Panc1 (cell line): ENCODE data around the gene TRIM44. TPM values are rescaled to one million over a fixed set of nuclear protein-coding genes. Genes with fewer than 3 reads are reported as not detected.

Experiments used
- ATAC-seq: fragments of 200-7000 bp; cut with Tn5 transposase; 2 replicates; pipeline ENCODE4 v1.9.1; 2020; ENCODE audit warnings: mild to moderate bottlenecking, moderate library complexity
- BruUV-seq: library from RNA; stranded (reverse); fragments of 400-500 nt; replicated peaks from 2 replicates; lab custom pipeline; 2021; lab: Mats Ljungman, UMichigan
- CTCF ChIA-PET: fragments of 300-600 bp; sonication (Branson Sonifier 250); formaldehyde crosslinking; loops from one replicate; lab custom pipeline; 2022; ENCODE audit warnings: antibody characterized with exemption; lab: Charles Lee
- POLR2A ChIA-PET: fragments of 300-600 bp; sonication (Branson Sonifier 250); formaldehyde crosslinking; loops from one replicate; lab custom pipeline; 2022; ENCODE audit warnings: antibody characterized with exemption; lab: Charles Lee
- DNase-seq: peaks from one replicate; pipeline ENCODE4 v3.0.0-alpha.2; 2010; ENCODE audit warnings: low read depth, low spot score
- H3K27ac ChIP-seq: 2 replicates; pipeline ENCODE4 v1.5.1; 2011; ENCODE audit warnings: mild to moderate bottlenecking, low read length, inconsistent platforms
- H3K27me3 ChIP-seq: fragments of 200-500 bp; sonication (Bioruptor generic); 2 replicates; pipeline ENCODE4 v1.6.0; 2014; ENCODE audit warnings: low read length, inconsistent platforms; ENCODE audit not compliant: control insufficient read depth, insufficient read depth
- H3K36me3 ChIP-seq: fragments of 200-500 bp; sonication (Bioruptor generic); 2 replicates; pipeline ENCODE4 v1.5.1; 2014; ENCODE audit warnings: inconsistent platforms, mild to moderate bottlenecking, low read length, moderate library complexity; ENCODE audit not compliant: control insufficient read depth, insufficient read depth
- H3K4me1 ChIP-seq: 2 replicates; pipeline ENCODE4 v1.5.1; 2011; ENCODE audit warnings: inconsistent platforms, mild to moderate bottlenecking, low read length, moderate library complexity; ENCODE audit not compliant: control insufficient read depth, insufficient read depth
- H3K4me3 ChIP-seq, 2 experiments: 2 replicates each; pipeline ENCODE4 v1.5.1; 2011 to 2012; ENCODE audit warnings: low read depth in 2 of 2, low read length in 2 of 2, mild to moderate bottlenecking in 2 of 2, inconsistent platforms in 1 of 2, moderate library complexity in 1 of 2
- H3K9me3 ChIP-seq: fragments of 200-500 bp; sonication (Bioruptor generic); 2 replicates; pipeline ENCODE4 v1.5.1; 2014; ENCODE audit warnings: low read depth, mild to moderate bottlenecking, inconsistent platforms, low read length, moderate library complexity; ENCODE audit not compliant: control insufficient read depth, insufficient read depth
- POLR2AphosphoS5 ChIP-seq: IDR thresholded peaks from 2 replicates; pipeline ENCODE4 v1.6.1; 2012; ENCODE audit warnings: mild to moderate bottlenecking, low read depth, low read length, moderate library complexity
- SIN3A ChIP-seq: IDR thresholded peaks from 2 replicates; pipeline ENCODE4 v1.6.1; 2012; ENCODE audit warnings: low read depth, mild to moderate bottlenecking, low read length, moderate library complexity, borderline replicate concordance; ENCODE audit not compliant: insufficient read depth
- TCF7L2 ChIP-seq: IDR thresholded peaks from 2 replicates; pipeline ENCODE4 v1.6.1; 2011; ENCODE audit warnings: mild to moderate bottlenecking, low read depth, low read length, inconsistent platforms
- in situ Hi-C: cut with HindIII; loops from 2 replicates; pipeline ENCODE4 v1.10.0; 2016; ENCODE audit warnings: low sequenced_read_pairs, low pct_unique_long_range_greater_than_20kb
- intact Hi-C: fragments of 100-400 bp; cut with micrococcal nuclease; formaldehyde crosslinking; loops from one replicate; pipeline ENCODE4 v1.10.0; 2022; ENCODE audit not compliant: unreplicated experiment
- total RNA-seq: library from RNA; stranded (reverse); gene quantifications from one replicate; pipeline ENCODE4 v1.2.1, GENCODE V29; 2021; ENCODE audit not compliant: unreplicated experiment
- TF ChIP-seq, protein P1 (sequence below): fragments of 450-650 bp; IDR thresholded peaks from 2 replicates; pipeline ENCODE4 v1.5.1; 2017; ENCODE audit warnings: mild to moderate bottlenecking
- TF ChIP-seq, protein P2 (sequence below), 2 experiments: IDR thresholded peaks; 2 replicates each; pipeline ENCODE4 v1.6.1; 2011 to 2012; ENCODE audit warnings: low read depth in 2 of 2, control low read depth in 1 of 2, low read length in 1 of 2, mild to moderate bottlenecking in 1 of 2, moderate library complexity in 1 of 2; ENCODE audit not compliant: insufficient read depth in 1 of 2

The TRIM44 gene
- total RNA-seq, 1 experiment from 2014 or later, result 80.3 TPM

DNA sequence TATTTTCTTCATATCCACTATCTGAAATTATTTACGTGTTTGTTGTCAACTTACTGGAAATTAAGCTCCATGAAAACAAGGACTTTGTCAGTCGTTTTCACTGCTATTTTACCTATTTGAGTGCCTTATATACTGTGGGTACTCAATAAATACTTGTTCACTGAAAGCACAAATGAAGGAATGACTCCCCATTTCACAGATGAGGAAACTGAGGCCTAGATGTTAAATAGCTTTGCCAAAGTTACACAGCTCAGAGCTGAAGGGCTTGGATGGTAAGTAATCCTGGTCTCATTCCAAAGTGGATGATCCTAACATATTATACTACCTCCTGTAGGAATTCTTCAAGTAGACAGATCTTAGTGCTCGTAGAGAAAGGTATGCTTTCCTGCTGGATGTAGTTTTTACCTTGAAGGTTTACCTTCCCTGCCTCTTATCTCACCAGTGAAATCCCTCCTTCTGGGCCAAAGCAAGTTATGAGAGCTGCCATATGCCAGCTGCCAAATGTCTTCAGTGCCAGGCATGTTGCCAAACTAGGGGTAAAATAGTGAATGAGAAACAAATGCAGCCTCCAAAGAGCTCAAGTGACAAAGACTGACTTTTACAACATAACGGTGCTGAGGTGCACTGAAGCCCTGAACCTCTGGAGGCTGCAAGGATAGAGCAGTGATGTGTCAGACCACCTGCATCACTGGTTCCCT, 129.7 kb downstream of the TRIM44 start:
- Histone ChIP-seq H3K36me3 (no peaks in the 10 kb centered on the region), H3K4me1 (peaks cover 15% of the 10 kb centered on the region), H3K27me3 (no peaks in the 10 kb centered on the region), H3K9me3 (no peaks in the 10 kb centered on the region), H3K4me3 (no peak overlapping the region), H3K27ac (no peak overlapping the region)
- intact Hi-C loops, result no loop called here
- DNase-seq, result no peak
- ChIA-PET CTCF (interaction anchor here (0.6 kb wide), 2 partner anchors 12 to 177 kb away, joined by 3 to 5 read pairs; no protein-coding TSS in a partner anchor), POLR2A (no interaction called here)
- in situ Hi-C loops, result no loop called here
- TF ChIP-seq, protein P1, sequence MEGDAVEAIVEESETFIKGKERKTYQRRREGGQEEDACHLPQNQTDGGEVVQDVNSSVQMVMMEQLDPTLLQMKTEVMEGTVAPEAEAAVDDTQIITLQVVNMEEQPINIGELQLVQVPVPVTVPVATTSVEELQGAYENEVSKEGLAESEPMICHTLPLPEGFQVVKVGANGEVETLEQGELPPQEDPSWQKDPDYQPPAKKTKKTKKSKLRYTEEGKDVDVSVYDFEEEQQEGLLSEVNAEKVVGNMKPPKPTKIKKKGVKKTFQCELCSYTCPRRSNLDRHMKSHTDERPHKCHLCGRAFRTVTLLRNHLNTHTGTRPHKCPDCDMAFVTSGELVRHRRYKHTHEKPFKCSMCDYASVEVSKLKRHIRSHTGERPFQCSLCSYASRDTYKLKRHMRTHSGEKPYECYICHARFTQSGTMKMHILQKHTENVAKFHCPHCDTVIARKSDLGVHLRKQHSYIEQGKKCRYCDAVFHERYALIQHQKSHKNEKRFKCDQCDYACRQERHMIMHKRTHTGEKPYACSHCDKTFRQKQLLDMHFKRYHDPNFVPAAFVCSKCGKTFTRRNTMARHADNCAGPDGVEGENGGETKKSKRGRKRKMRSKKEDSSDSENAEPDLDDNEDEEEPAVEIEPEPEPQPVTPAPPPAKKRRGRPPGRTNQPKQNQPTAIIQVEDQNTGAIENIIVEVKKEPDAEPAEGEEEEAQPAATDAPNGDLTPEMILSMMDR, result no peak
- TF ChIP-seq TCF7L2, result no peak
- no peak for TF ChIP-seq POLR2AphosphoS5
- no peak for TF ChIP-seq SIN3A
- TF ChIP-seq, protein P2, sequence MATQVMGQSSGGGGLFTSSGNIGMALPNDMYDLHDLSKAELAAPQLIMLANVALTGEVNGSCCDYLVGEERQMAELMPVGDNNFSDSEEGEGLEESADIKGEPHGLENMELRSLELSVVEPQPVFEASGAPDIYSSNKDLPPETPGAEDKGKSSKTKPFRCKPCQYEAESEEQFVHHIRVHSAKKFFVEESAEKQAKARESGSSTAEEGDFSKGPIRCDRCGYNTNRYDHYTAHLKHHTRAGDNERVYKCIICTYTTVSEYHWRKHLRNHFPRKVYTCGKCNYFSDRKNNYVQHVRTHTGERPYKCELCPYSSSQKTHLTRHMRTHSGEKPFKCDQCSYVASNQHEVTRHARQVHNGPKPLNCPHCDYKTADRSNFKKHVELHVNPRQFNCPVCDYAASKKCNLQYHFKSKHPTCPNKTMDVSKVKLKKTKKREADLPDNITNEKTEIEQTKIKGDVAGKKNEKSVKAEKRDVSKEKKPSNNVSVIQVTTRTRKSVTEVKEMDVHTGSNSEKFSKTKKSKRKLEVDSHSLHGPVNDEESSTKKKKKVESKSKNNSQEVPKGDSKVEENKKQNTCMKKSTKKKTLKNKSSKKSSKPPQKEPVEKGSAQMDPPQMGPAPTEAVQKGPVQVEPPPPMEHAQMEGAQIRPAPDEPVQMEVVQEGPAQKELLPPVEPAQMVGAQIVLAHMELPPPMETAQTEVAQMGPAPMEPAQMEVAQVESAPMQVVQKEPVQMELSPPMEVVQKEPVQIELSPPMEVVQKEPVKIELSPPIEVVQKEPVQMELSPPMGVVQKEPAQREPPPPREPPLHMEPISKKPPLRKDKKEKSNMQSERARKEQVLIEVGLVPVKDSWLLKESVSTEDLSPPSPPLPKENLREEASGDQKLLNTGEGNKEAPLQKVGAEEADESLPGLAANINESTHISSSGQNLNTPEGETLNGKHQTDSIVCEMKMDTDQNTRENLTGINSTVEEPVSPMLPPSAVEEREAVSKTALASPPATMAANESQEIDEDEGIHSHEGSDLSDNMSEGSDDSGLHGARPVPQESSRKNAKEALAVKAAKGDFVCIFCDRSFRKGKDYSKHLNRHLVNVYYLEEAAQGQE (IDR thresholded peaks at IDR 0.05; ENCODE audit: insufficient read depth in 1 of 2, low read depth in 2 of 2, low read length in 1 of 2), result no peak
- no peak for ATAC-seq
- BruUV-seq, result no TSS peak

DNA sequence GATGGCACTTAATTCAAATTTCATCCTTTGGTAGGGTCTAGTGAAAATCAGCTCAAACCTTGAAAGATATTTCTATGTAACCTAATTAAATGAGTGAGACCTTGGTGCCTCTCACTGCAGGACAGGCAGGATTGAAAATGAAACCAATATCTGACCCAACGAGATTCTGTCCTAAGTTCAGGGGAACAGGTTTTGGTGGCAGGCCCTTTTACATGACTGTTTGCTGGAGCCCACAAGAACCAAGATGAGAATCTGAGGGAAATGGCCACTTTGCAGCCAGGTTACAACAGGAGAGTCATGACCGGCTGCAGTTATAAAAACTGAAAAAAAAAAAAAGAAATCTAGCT, 130.2 kb downstream of the TRIM44 start:
- in situ Hi-C loops, result no loop called here
- CTCF ChIA-PET, result interaction anchor here (0.6 kb wide), 1 partner anchor 12 kb away, joined by 5 read pairs; no protein-coding TSS in a partner anchor
- BruUV-seq, result no TSS peak

More for the DNA sequence above, 130.2 kb downstream of the TRIM44 start:
- Histone ChIP-seq H3K9me3 (no peaks in the 10 kb centered on the region), H3K4me1 (peaks cover 16% of the 10 kb centered on the region), H3K36me3 (no peaks in the 10 kb centered on the region), H3K4me3 (no peak overlapping the region), H3K27ac (no peak overlapping the region), H3K27me3 (no peaks in the 10 kb centered on the region)
- TF ChIP-seq TCF7L2 (no peak), SIN3A (no peak), POLR2AphosphoS5 (no peak)
- TF ChIP-seq, protein P1, result no peak
- TF ChIP-seq, protein P2 (IDR thresholded peaks at IDR 0.05; ENCODE audit: insufficient read depth in 1 of 2, low read depth in 2 of 2, low read length in 1 of 2), result no peak
- POLR2A ChIA-PET, result no interaction called here
- intact Hi-C loops, result no loop called here
- no peak for ATAC-seq
- DNase-seq, result no peak
